ENCODE measurements around the gene CHPT1.
"Not testable (repeated sequence)": the region's sequence is repeated elsewhere in the genome, so short reads cannot be mapped to it uniquely, and the experiment has no call there.

CHPT1 gene

GRCh38 chr12:101732318-101732717, 34.9 kb downstream of the CHPT1 start:
- no peak overlapping the region for H3K9ac ChIP-seq (ENCODE audit: low read length)
- no peak overlapping the region for H3K27ac ChIP-seq (ENCODE audit: low read depth, low read length)
- H4K8ac ChIP-seq (ENCODE audit: low read depth, low read length), result no peak overlapping the region
- WGBS (ENCODE audit: extremely low coverage, insufficient coverage, low lambda C conversion rate), result no CpG with 5 or more reads among the region's 1 CpG
- H3K4me1 ChIP-seq (ENCODE audit: control insufficient read depth, low read depth, low read length), result no peaks in the 10 kb centered on the region
- no peak overlapping the region for H2BK120ac ChIP-seq (ENCODE audit: low read depth, low read length)
- no peaks in the 10 kb centered on the region for H3K36me3 ChIP-seq (ENCODE audit: control insufficient read depth, insufficient read depth, low read length)
- DNase-seq, result no peak
- H2AK5ac ChIP-seq (ENCODE audit: low read length), result no peak overlapping the region
- no peak overlapping the region for H2BK15ac ChIP-seq (replicated peaks; ENCODE audit: low read depth)
- H3K56ac ChIP-seq (ENCODE audit: low read length), result no peak overlapping the region
- no peak overlapping the region for H3K4me2 ChIP-seq (ENCODE audit: low read length)
- H3K18ac ChIP-seq (ENCODE audit: low read length), result no peak overlapping the region
- no peak overlapping the region for H2BK5ac ChIP-seq (ENCODE audit: low read length)
- no peak overlapping the region for H3K4me3 ChIP-seq (ENCODE audit: low read length)
- H3K4ac ChIP-seq (ENCODE audit: low read depth, low read length), result no peak overlapping the region
- H3K79me2 ChIP-seq (ENCODE audit: control insufficient read depth, insufficient read depth, low read length), result no peaks in the 10 kb centered on the region
- no peaks in the 10 kb centered on the region for H3K27me3 ChIP-seq (ENCODE audit: insufficient read depth, low read length, poor library complexity)
- no peak overlapping the region for H3K23ac ChIP-seq (ENCODE audit: low read length)
- H4K5ac ChIP-seq (ENCODE audit: low read length), result no peak overlapping the region
- H3K79me1 ChIP-seq (ENCODE audit: low read length), result no peaks in the 10 kb centered on the region

- Histone ChIP-seq H3K4me2 (ENCODE audit: low read length) (no peak overlapping the region), H2BK5ac (ENCODE audit: low read length) (no peak overlapping the region), H3K4ac (ENCODE audit: low read depth, low read length) (no peak overlapping the region), H3K9ac (ENCODE audit: low read length) (no peak overlapping the region), H2BK15ac (replicated peaks; ENCODE audit: low read depth) (no peak overlapping the region), H3K79me1 (ENCODE audit: low read length) (no peaks in the 10 kb centered on the region), H4K5ac (ENCODE audit: low read length) (no peak overlapping the region), H3K18ac (ENCODE audit: low read length) (no peak overlapping the region), H3K4me1 (ENCODE audit: control insufficient read depth, low read depth, low read length) (no peaks in the 10 kb centered on the region), H4K8ac (ENCODE audit: low read depth, low read length) (no peak overlapping the region), H3K79me2 (ENCODE audit: control insufficient read depth, insufficient read depth, low read length) (no peaks in the 10 kb centered on the region), H2AK5ac (ENCODE audit: low read length) (no peak overlapping the region), H3K4me3 (ENCODE audit: low read length) (no peak overlapping the region), H2BK120ac (ENCODE audit: low read depth, low read length) (no peak overlapping the region), H3K23ac (ENCODE audit: low read length) (no peak overlapping the region), H3K27me3 (ENCODE audit: insufficient read depth, low read length, poor library complexity) (no peaks in the 10 kb centered on the region), H3K56ac (ENCODE audit: low read length) (no peak overlapping the region), H3K36me3 (ENCODE audit: control insufficient read depth, insufficient read depth, low read length) (no peaks in the 10 kb centered on the region), H3K27ac (ENCODE audit: low read depth, low read length) (no peak overlapping the region)
- DNase-seq, result no peak
- no CpG with 5 or more reads among the region's 2 CpGs for WGBS (ENCODE audit: extremely low coverage, insufficient coverage, low lambda C conversion rate)
Observed at GRCh38 chr12:101733166-101733565, 35.7 kb downstream of the CHPT1 start.

DNA sequence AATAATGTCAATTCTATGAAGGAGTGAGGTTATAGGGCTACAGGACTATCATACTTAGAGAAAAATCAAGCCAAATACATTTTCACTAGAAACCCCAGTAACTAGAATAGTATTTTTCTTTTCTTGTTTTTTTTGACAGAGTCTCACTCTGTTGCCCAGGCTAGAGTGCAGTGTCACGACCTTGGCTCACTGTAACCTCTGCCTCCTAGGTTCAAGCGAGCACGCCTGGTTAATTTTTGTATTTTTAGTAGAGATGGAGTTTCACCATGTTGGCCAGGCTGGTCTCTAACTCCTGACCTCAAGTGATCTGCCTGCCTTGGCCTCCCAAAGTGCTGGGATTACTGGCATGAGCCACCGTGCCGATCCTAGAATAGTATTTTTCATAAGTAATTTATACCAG, 37.0 kb downstream of the CHPT1 start:
- WGBS (ENCODE audit: extremely low coverage, insufficient coverage, low lambda C conversion rate), result no CpG with 5 or more reads among the region's 5 CpGs
- H4K5ac ChIP-seq (ENCODE audit: low read length); H3K36me3 ChIP-seq (ENCODE audit: control insufficient read depth, insufficient read depth, low read length): not testable (repeated sequence)

DNA sequence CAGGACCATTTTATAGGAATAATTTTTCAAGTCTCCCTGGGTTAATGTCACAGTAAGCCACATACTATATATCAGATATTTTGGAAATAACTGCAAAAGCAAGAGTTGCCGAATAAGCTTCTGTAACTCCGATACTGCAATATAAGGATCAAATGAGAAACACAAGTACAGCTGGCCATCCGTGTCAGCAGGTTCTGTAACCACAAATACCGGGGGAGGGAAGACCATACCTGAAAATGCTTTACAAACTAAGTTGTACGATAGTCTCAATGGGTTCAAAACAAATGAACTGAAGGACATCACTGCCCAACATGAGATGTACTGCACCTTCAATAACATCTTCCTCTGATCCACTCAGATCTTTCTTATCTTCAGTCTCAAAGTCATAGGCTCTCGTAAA, 40.0 kb downstream of the CHPT1 start:
- no CpG with 5 or more reads among the region's 6 CpGs for WGBS (ENCODE audit: extremely low coverage, insufficient coverage, low lambda C conversion rate)
- DNase-seq, result no peak
- Histone ChIP-seq H3K56ac (ENCODE audit: low read length) (no peak overlapping the region), H4K8ac (ENCODE audit: low read depth, low read length) (no peak overlapping the region), H4K5ac (ENCODE audit: low read length) (no peak overlapping the region), H3K79me1 (ENCODE audit: low read length) (no peaks in the 10 kb centered on the region), H3K4ac (ENCODE audit: low read depth, low read length) (no peak overlapping the region), H2BK5ac (ENCODE audit: low read length) (no peak overlapping the region), H2BK120ac (ENCODE audit: low read depth, low read length) (no peak overlapping the region), H3K36me3 (ENCODE audit: control insufficient read depth, insufficient read depth, low read length) (no peaks in the 10 kb centered on the region), H3K4me2 (ENCODE audit: low read length) (no peak overlapping the region), H3K27ac (ENCODE audit: low read depth, low read length) (no peak overlapping the region), H3K23ac (ENCODE audit: low read length) (no peak overlapping the region), H3K9ac (ENCODE audit: low read length) (no peak overlapping the region), H3K4me3 (ENCODE audit: low read length) (no peak overlapping the region), H3K4me1 (ENCODE audit: control insufficient read depth, low read depth, low read length) (no peaks in the 10 kb centered on the region), H2BK15ac (replicated peaks; ENCODE audit: low read depth) (no peak overlapping the region), H3K18ac (ENCODE audit: low read length) (no peak overlapping the region), H2AK5ac (ENCODE audit: low read length) (no peak overlapping the region), H3K79me2 (ENCODE audit: control insufficient read depth, insufficient read depth, low read length) (no peaks in the 10 kb centered on the region), H3K27me3 (ENCODE audit: insufficient read depth, low read length, poor library complexity) (no peaks in the 10 kb centered on the region)

More for the DNA sequence above, 37.0 kb downstream of the CHPT1 start:
- not testable (repeated sequence) for H3K18ac ChIP-seq (ENCODE audit: low read length); H2AK5ac ChIP-seq (ENCODE audit: low read length); H4K8ac ChIP-seq (ENCODE audit: low read depth, low read length); H3K27me3 ChIP-seq (ENCODE audit: insufficient read depth, low read length, poor library complexity); H3K27ac ChIP-seq (ENCODE audit: low read depth, low read length); H2BK15ac ChIP-seq (replicated peaks; ENCODE audit: low read depth); H3K4me3 ChIP-seq (ENCODE audit: low read length); H3K79me2 ChIP-seq (ENCODE audit: control insufficient read depth, insufficient read depth, low read length); H2BK5ac ChIP-seq (ENCODE audit: low read length); H3K4me2 ChIP-seq (ENCODE audit: low read length); DNase-seq; H3K9ac ChIP-seq (ENCODE audit: low read length); H3K23ac ChIP-seq (ENCODE audit: low read length); H3K56ac ChIP-seq (ENCODE audit: low read length); H3K79me1 ChIP-seq (ENCODE audit: low read length); H3K4me1 ChIP-seq (ENCODE audit: control insufficient read depth, low read depth, low read length); H2BK120ac ChIP-seq (ENCODE audit: low read depth, low read length); H3K4ac ChIP-seq (ENCODE audit: low read depth, low read length)

DNA sequence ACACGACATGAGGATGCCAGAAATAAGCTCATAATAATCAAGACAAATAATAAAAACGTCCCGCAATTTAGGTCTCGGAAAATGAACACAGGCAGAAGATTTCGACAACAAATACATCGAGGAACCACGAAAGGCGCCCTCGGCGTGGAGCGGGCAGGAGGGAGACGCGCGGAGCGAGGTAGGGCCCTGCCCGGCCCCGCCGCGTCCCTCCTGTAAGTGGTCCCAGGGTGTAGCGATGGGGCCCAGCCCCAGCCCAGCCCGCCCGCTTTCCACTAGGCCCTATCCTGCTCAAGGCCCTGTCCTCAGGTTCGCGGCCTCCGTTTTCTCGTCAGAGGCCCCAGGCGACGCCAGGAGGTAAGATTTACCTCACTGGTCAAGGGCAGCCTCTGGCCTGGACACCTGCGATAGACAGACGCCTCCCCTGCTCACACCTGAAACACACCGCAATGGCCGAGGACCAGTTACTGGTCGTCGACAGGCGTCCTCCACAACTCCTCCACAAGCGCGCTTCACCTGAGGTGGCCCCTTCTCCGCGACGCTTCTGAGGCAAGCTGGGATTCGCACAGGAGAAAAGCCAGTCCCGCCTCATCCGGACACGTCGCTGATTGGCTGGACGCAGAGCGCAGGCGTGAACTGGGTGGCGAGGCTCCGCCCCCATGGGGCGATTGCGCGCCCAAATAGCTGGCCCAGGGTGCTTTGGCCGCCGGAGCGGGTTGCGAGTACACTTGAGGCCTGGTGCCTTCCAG, 41.7 kb downstream of the CHPT1 start, which contains the start of gene SYCP3:
Gene SYCP3, minus strand, starts transcription at position 543 of the 746 bp plus-strand sequence. CDS start 1,527 bp downstream, outside the sequence.
- no peak within 1 kb of the TSS for H4K5ac ChIP-seq (ENCODE audit: low read length)
- H2BK15ac ChIP-seq (replicated peaks; ENCODE audit: low read depth), result no peak within 1 kb of the TSS
- H3K18ac ChIP-seq (ENCODE audit: low read length), result no peak within 1 kb of the TSS
- no peak within 1 kb of the TSS for H3K9ac ChIP-seq (ENCODE audit: low read length)
- no peak within 1 kb of the TSS for H3K4me3 ChIP-seq (ENCODE audit: low read length)
- no peak within 1 kb of the TSS for H2AK5ac ChIP-seq (ENCODE audit: low read length)
- no peak within 1 kb of the TSS for H3K27ac ChIP-seq (ENCODE audit: low read depth, low read length)
- H3K56ac ChIP-seq (ENCODE audit: low read length), result no peak within 1 kb of the TSS
- no CpG with 5 or more reads among the region's 57 CpGs for WGBS (ENCODE audit: extremely low coverage, insufficient coverage, low lambda C conversion rate)
- H3K79me1 ChIP-seq (ENCODE audit: low read length), result no peaks in the 10 kb centered on the region
- H3K79me2 ChIP-seq (ENCODE audit: control insufficient read depth, insufficient read depth, low read length), result no peaks in the 10 kb centered on the region
- no peak within 1 kb of the TSS for H2BK5ac ChIP-seq (ENCODE audit: low read length)
- H4K8ac ChIP-seq (ENCODE audit: low read depth, low read length), result no peak within 1 kb of the TSS
- H3K36me3 ChIP-seq (ENCODE audit: control insufficient read depth, insufficient read depth, low read length), result no peaks in the 10 kb centered on the region
- no peak within 1 kb of the TSS for H2BK120ac ChIP-seq (ENCODE audit: low read depth, low read length)
- H3K4me1 ChIP-seq (ENCODE audit: control insufficient read depth, low read depth, low read length), result no peaks in the 10 kb centered on the region
- no peak for DNase-seq
- H3K27me3 ChIP-seq (ENCODE audit: insufficient read depth, low read length, poor library complexity), result no peaks in the 10 kb centered on the region
- H3K4me2 ChIP-seq (ENCODE audit: low read length), result no peak within 1 kb of the TSS
- H3K23ac ChIP-seq (ENCODE audit: low read length), result no peak within 1 kb of the TSS
- H3K4ac ChIP-seq (ENCODE audit: low read depth, low read length), result no peak within 1 kb of the TSS

- no peak overlapping the region for H3K23ac ChIP-seq (ENCODE audit: low read length)
- no peaks in the 10 kb centered on the region for H3K79me2 ChIP-seq (ENCODE audit: control insufficient read depth, insufficient read depth, low read length)
Observed at GRCh38 chr12:101740566-101740965, 43.1 kb downstream of the CHPT1 start.

More at GRCh38 chr12:101740566-101740965, 43.1 kb downstream of the CHPT1 start:
- Histone ChIP-seq H3K27me3 (ENCODE audit: insufficient read depth, low read length, poor library complexity) (no peaks in the 10 kb centered on the region), H4K8ac (ENCODE audit: low read depth, low read length) (no peak overlapping the region), H2BK120ac (ENCODE audit: low read depth, low read length) (no peak overlapping the region), H3K4me2 (ENCODE audit: low read length) (no peak overlapping the region), H3K27ac (ENCODE audit: low read depth, low read length) (no peak overlapping the region), H2AK5ac (ENCODE audit: low read length) (no peak overlapping the region), H2BK5ac (ENCODE audit: low read length) (no peak overlapping the region), H3K56ac (ENCODE audit: low read length) (no peak overlapping the region), H3K4me3 (ENCODE audit: low read length) (no peak overlapping the region), H2BK15ac (replicated peaks; ENCODE audit: low read depth) (no peak overlapping the region), H4K5ac (ENCODE audit: low read length) (no peak overlapping the region), H3K79me1 (ENCODE audit: low read length) (no peaks in the 10 kb centered on the region), H3K9ac (ENCODE audit: low read length) (no peak overlapping the region), H3K36me3 (ENCODE audit: control insufficient read depth, insufficient read depth, low read length) (no peaks in the 10 kb centered on the region), H3K4ac (ENCODE audit: low read depth, low read length) (no peak overlapping the region), H3K18ac (ENCODE audit: low read length) (no peak overlapping the region), H3K4me1 (ENCODE audit: control insufficient read depth, low read depth, low read length) (no peaks in the 10 kb centered on the region)
- no CpG with 5 or more reads among the region's 5 CpGs for WGBS (ENCODE audit: extremely low coverage, insufficient coverage, low lambda C conversion rate)
- DNase-seq, result no peak

Measured in mesendoderm (in vitro differentiated cells).